HCT116 (cell line): ENCODE results near the gene TMEM150C. TPM values are rescaled to one million over a fixed set of nuclear protein-coding genes. Genes with fewer than 3 reads are reported as not detected.

Source experiments
- ATAC-seq: fragments of 200-7000 bp; cut with Tn5 transposase; 2 replicates; pipeline ENCODE4 v1.9.1; 2020; ENCODE audit warnings: mild to moderate bottlenecking, moderate library complexity
- BruUV-seq: library from RNA; stranded (reverse); fragments of 400-500 nt; replicated peaks from 2 replicates; lab custom pipeline; 2021; lab: Mats Ljungman, UMichigan
- CTCF ChIA-PET: fragments of 300-600 bp; sonication (Branson Sonifier 250); formaldehyde crosslinking; loops from one replicate; lab custom pipeline; 2021; ENCODE audit warnings: antibody characterized with exemption; lab: Charles Lee
- POLR2A ChIA-PET: fragments of 300-600, 350-600 bp; sonication (Branson Sonifier 250); formaldehyde crosslinking; loops from one replicate; lab custom pipeline; 2021; ENCODE audit warnings: antibody characterized with exemption; lab: Charles Lee
- RAD21 ChIA-PET, 2 experiments: fragments of 300-600 bp; sonication (Branson Sonifier 250); formaldehyde crosslinking; loops; one replicate each; lab custom pipeline; 2023; ENCODE audit warnings: low total read pairs in 2 of 2; ENCODE audit not compliant: uncharacterized antibody in 2 of 2, unreplicated experiment in 2 of 2, low non-redundant PET in 1 of 2; lab: Charles Lee
- DNase-seq: peaks from one replicate; pipeline ENCODE4 v3.0.0-alpha.2; 2010; ENCODE audit warnings: low read depth, low spot score
- H2AFZ ChIP-seq: fragments of 200-600 bp; shearing (Covaris generic), sonication (generic); 2 replicates; pipeline ENCODE4 v1.6.1; 2017; ENCODE audit warnings: low read depth, mixed run types, mixed read lengths, antibody characterized with exemption, low read length; ENCODE audit not compliant: poor library complexity, severe bottlenecking
- H3K27ac ChIP-seq: 2 replicates; pipeline ENCODE4 v1.5.1; 2012; ENCODE audit warnings: low read depth, low read length
- H3K27me3 ChIP-seq: fragments of 200-600 bp; sonication (generic); 2 replicates; pipeline ENCODE4 v1.6.1; 2016; ENCODE audit warnings: mixed run types, low read length, mixed read lengths; ENCODE audit not compliant: insufficient read depth
- H3K36me3 ChIP-seq, 2 experiments: fragments of 200-500 bp in 1 of 2; fragments of 200-600 bp in 1 of 2; sonication (Bioruptor generic) in 1 of 2; sonication (generic) in 1 of 2; 2 replicates each; pipeline versions ENCODE4 v1.5.1 to v1.6.1; 2014 to 2016; ENCODE audit warnings: low read length in 2 of 2, inconsistent platforms in 1 of 2, mixed read lengths in 1 of 2, mixed run types in 1 of 2; ENCODE audit not compliant: insufficient read depth in 2 of 2, control insufficient read depth in 1 of 2
- H3K4me1 ChIP-seq, 2 experiments: fragments of 200-600 bp in 1 of 2; sonication (generic) in 1 of 2; 2 replicates each; pipeline versions ENCODE4 v1.5.1 to v1.6.1; 2012 to 2017; ENCODE audit warnings: low read length in 2 of 2, inconsistent platforms in 1 of 2, mild to moderate bottlenecking in 1 of 2, mixed read lengths in 1 of 2, mixed run types in 1 of 2, moderate library complexity in 1 of 2; ENCODE audit not compliant: insufficient read depth in 2 of 2, control insufficient read depth in 1 of 2
- H3K4me2 ChIP-seq: fragments of 200-600 bp; sonication (generic); 2 replicates; pipeline ENCODE4 v1.6.1; 2017; ENCODE audit warnings: mixed run types, low read length, mixed read lengths
- H3K4me3 ChIP-seq, 2 experiments: fragments of 200-600 bp in 1 of 2; sonication (generic) in 1 of 2; replicated peaks in 1 of 2; 2 replicates each; pipeline ENCODE4 v1.5.1; 2011 to 2016; ENCODE audit warnings: low read length in 2 of 2, control low read depth in 1 of 2, low read depth in 1 of 2, mild to moderate bottlenecking in 1 of 2, mixed read lengths in 1 of 2, mixed run types in 1 of 2
- H3K79me2 ChIP-seq: fragments of 200-600 bp; sonication (generic); 2 replicates; pipeline ENCODE4 v1.6.1; 2017; ENCODE audit warnings: mild to moderate bottlenecking, mixed run types, low read length, moderate library complexity, mixed read lengths; ENCODE audit not compliant: insufficient read depth
- H3K9ac ChIP-seq: fragments of 200-600 bp; sonication (generic); 2 replicates; pipeline ENCODE4 v1.6.1; 2016; ENCODE audit warnings: low read length, mixed read lengths
- H3K9me2 ChIP-seq: fragments of 200-600 bp; sonication (generic), shearing (Covaris generic); 2 replicates; pipeline ENCODE4 v1.6.1; 2017; ENCODE audit warnings: mixed run types, mild to moderate bottlenecking, moderate library complexity; ENCODE audit not compliant: insufficient read depth
- H3K9me3 ChIP-seq, 2 experiments: fragments of 200-500 bp in 1 of 2; fragments of 200-600 bp in 1 of 2; sonication (Bioruptor generic) in 1 of 2; sonication (generic) in 1 of 2; 2 replicates each; pipeline ENCODE4 v1.6.1; 2014 to 2017; ENCODE audit warnings: low read length in 2 of 2, mixed read lengths in 2 of 2, inconsistent platforms in 1 of 2, low read depth in 1 of 2, mild to moderate bottlenecking in 1 of 2, mixed run types in 1 of 2, moderate library complexity in 1 of 2; ENCODE audit not compliant: control insufficient read depth in 1 of 2, insufficient read depth in 1 of 2
- H4K20me1 ChIP-seq: fragments of 200-600 bp; sonication (generic), shearing (Covaris generic); 2 replicates; pipeline ENCODE4 v1.6.1; 2017; ENCODE audit warnings: mixed run types, mild to moderate bottlenecking, moderate library complexity; ENCODE audit not compliant: insufficient read depth
- ATF3 ChIP-seq: IDR thresholded peaks from 2 replicates; pipeline ENCODE4 v1.6.1; 2012
- CBX3 ChIP-seq: IDR thresholded peaks from 2 replicates; pipeline ENCODE4 v1.6.1; 2012; ENCODE audit warnings: low read depth
- ELF1 ChIP-seq: IDR thresholded peaks from 2 replicates; pipeline ENCODE4 v1.6.1; 2012; ENCODE audit warnings: low read depth, borderline replicate concordance
- EZH2phosphoT487 ChIP-seq: fragments of 200-600 bp; IDR thresholded peaks from 2 replicates; pipeline ENCODE4 v1.6.1; 2018; ENCODE audit warnings: antibody characterized with exemption, borderline replicate concordance
- FOSL1 ChIP-seq: IDR thresholded peaks from 2 replicates; pipeline ENCODE4 v1.6.1; 2012; ENCODE audit warnings: low read depth
- JUND ChIP-seq: IDR thresholded peaks from 2 replicates; pipeline ENCODE4 v1.6.1; 2012
- POLR2A ChIP-seq: IDR thresholded peaks from 2 replicates; pipeline ENCODE4 v1.7.0; 2011; ENCODE audit warnings: borderline replicate concordance; ENCODE audit not compliant: insufficient read depth, insufficient read length; ENCODE audit errors: extremely low read depth
- POLR2AphosphoS5 ChIP-seq: IDR thresholded peaks from 2 replicates; pipeline ENCODE4 v1.6.1; 2011; ENCODE audit warnings: mild to moderate bottlenecking, low read depth, low read length, moderate library complexity
- RAD21 ChIP-seq: IDR thresholded peaks from 2 replicates; pipeline ENCODE4 v1.6.1; 2012; ENCODE audit warnings: low read depth, mild to moderate bottlenecking
- REST ChIP-seq: IDR thresholded peaks from 2 replicates; pipeline ENCODE4 v1.6.1; 2012; ENCODE audit warnings: low read depth
- SRF ChIP-seq: IDR thresholded peaks from 2 replicates; pipeline ENCODE4 v1.6.1; 2012; ENCODE audit warnings: low read depth
- TCF7L2 ChIP-seq: IDR thresholded peaks from 2 replicates; pipeline ENCODE4 v1.7.0; 2011; ENCODE audit warnings: borderline replicate concordance, inconsistent platforms; ENCODE audit not compliant: insufficient read depth, insufficient read length; ENCODE audit errors: extremely low read depth
- ZBTB33 ChIP-seq: IDR thresholded peaks from 2 replicates; pipeline ENCODE4 v1.6.1; 2011; ENCODE audit warnings: mild to moderate bottlenecking, low read length, moderate library complexity; ENCODE audit not compliant: insufficient replicate concordance; ENCODE audit errors: extremely low read depth
- ZFX ChIP-seq: fragments of 450-650 bp; IDR thresholded peaks from 2 replicates; pipeline ENCODE4 v1.6.1; 2017
- ZNF274 ChIP-seq: fragments of 200-500 bp; sonication (Bioruptor generic); IDR thresholded peaks from 2 replicates; pipeline ENCODE4 v1.6.1; 2014; ENCODE audit warnings: mild to moderate bottlenecking, low read depth, low read length, inconsistent platforms
- intact Hi-C: fragments of 100-400 bp; cut with micrococcal nuclease; formaldehyde crosslinking; loops from 2 replicates; pipeline ENCODE4 v1.10.0; 2022
- total RNA-seq: library from RNA; stranded (reverse); gene quantifications from one replicate; pipeline ENCODE4 v1.2.1, GENCODE V29; 2021; ENCODE audit not compliant: unreplicated experiment

TMEM150C gene
- total RNA-seq, 1 experiment from 2014 or later, result 1.2 TPM

GRCh38 chr4:82510216-82510615, 51.6 kb downstream of the TMEM150C start (continued):
- TF ChIP-seq REST (no peak), TCF7L2 (no peak), RAD21 (no peak), FOSL1 (no peak)

DNA sequence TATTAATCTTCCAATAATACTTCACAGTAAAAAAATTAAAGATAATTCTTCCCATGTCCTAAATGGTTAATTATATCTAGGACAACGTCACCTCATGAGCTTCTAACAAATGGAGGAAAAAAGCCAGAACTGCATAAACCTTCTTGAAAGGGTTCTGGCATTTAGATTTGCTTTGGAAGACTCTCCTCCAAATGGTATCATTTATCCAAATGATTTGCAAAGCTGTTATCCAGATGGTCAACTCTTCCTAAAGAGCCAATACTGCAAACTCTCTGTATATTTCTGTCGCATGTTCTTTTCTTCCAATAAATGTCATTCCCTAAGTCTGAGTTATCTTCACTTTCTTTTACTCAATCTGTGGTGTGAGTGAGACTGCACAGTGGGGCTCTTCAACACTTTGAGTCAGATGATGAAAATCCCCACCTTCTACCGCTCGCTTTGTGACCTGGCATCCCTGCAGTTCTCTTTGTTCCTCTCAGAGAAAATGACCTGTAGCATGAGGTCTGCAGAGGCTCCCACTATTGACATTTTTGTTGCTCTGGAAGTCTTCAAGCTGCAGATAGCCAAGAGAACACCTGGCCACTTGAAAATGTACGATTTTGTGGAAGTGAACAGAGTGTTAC, 52.9 kb downstream of the TMEM150C start:
- Histone ChIP-seq H3K4me3 (no peak overlapping the region), H3K4me2 (no peak overlapping the region), H4K20me1 (no peaks in the 10 kb centered on the region), H3K9ac (no peak overlapping the region), H3K9me2 (no peaks in the 10 kb centered on the region), H3K79me2 (no peaks in the 10 kb centered on the region), H3K4me1 (no peaks in the 10 kb centered on the region), H3K27ac (no peak overlapping the region), H3K27me3 (peaks cover 23% of the 10 kb centered on the region), H3K36me3 (no peaks in the 10 kb centered on the region), H2AFZ (no peak overlapping the region), H3K9me3 (no peaks in the 10 kb centered on the region)
- RAD21 ChIA-PET, result no interaction called here
- DNase-seq (no peak), ATAC-seq (no peak)
- CTCF ChIA-PET, result no interaction called here
- POLR2A ChIA-PET, result no interaction called here
- BruUV-seq, result no TSS peak
- TF ChIP-seq ATF3 (no peak), TCF7L2 (no peak), EZH2phosphoT487 (no peak), SRF (no peak), ZNF274 (no peak), REST (no peak), ZBTB33 (no peak), POLR2A (no peak), CBX3 (no peak), ZFX (no peak), RAD21 (no peak), ELF1 (no peak), JUND (no peak), POLR2AphosphoS5 (no peak)
- intact Hi-C loops, result no loop called here
